ENCODE data around the gene MTMR10. TPM values are rescaled to one million over a fixed set of nuclear protein-coding genes. Genes with fewer than 3 reads are reported as not detected.

Gene MTMR10
- polyA plus RNA-seq, 2 of the 4 experiments (the other 2 are of a cell fraction) = 11.9 to 23.1 TPM

- no peak for TF ChIP-seq EHMT2 (IDR thresholded peaks at IDR 0.05; ENCODE audit: low read depth)
- no peak for TF ChIP-seq SMC3 (IDR thresholded peaks at IDR 0.05)
- no peak for TF ChIP-seq E2F6 (IDR thresholded peaks at IDR 0.05; ENCODE audit: borderline replicate concordance, low read depth)
- TF ChIP-seq ZC3H11A (IDR thresholded peaks at IDR 0.05) = no peak
- TF ChIP-seq ZSCAN20 (CRISPR knock-in tag; IDR thresholded peaks at IDR 0.05) = no peak
- TF ChIP-seq FOSL2 (IDR thresholded peaks at IDR 0.05) = no peak
- TF ChIP-seq FOSL2 (CRISPR knock-in tag; IDR thresholded peaks at IDR 0.05) = peak; percentile 19; the same call in 1 of the 2 replicates
- TF ChIP-seq NPAS2 (CRISPR knock-in tag; IDR thresholded peaks at IDR 0.05; ENCODE audit: borderline replicate concordance) = 0 out of 2 replicates have a peak, but pooled peaks have one; percentile 25
- no peak for TF ChIP-seq MYC (IDR thresholded peaks at IDR 0.05; ENCODE audit: borderline replicate concordance, low read length)
- no peak for TF ChIP-seq TFCP2L1 (CRISPR knock-in tag; IDR thresholded peaks at IDR 0.05)
- TF ChIP-seq KDM5A (IDR thresholded peaks at IDR 0.05) = no peak
- no peak for TF ChIP-seq JUNB (IDR thresholded peaks at IDR 0.05)
- TF ChIP-seq PBX3 (IDR thresholded peaks at IDR 0.05) = no peak
- TF ChIP-seq ELK1 (IDR thresholded peaks at IDR 0.05; ENCODE audit: low read depth, low read length) = no peak
- no peak for TF ChIP-seq CEBPB (IDR thresholded peaks at IDR 0.05)
- TF ChIP-seq JUN (IDR thresholded peaks at IDR 0.05) = peak; percentile 92 to 98
- no peak for TF ChIP-seq EHF (CRISPR knock-in tag; IDR thresholded peaks at IDR 0.05)
- TF ChIP-seq ZNF302 (CRISPR knock-in tag; IDR thresholded peaks at IDR 0.05) = no peak
- TF ChIP-seq FOXS1 (CRISPR knock-in tag; IDR thresholded peaks at IDR 0.05) = no peak
- 0 out of 2 replicates have a peak, but pooled peaks have one; percentile 31 for TF ChIP-seq TP53 (CRISPR knock-in tag; IDR thresholded peaks at IDR 0.05)
- TF ChIP-seq USF2 (IDR thresholded peaks at IDR 0.05) = no peak
- TF ChIP-seq HES2 (IDR thresholded peaks at IDR 0.05) = no peak
- TF ChIP-seq CHD2 (IDR thresholded peaks at IDR 0.05; ENCODE audit: low read length, partially characterized antibody) = no peak
- TF ChIP-seq RCOR1 (IDR thresholded peaks at IDR 0.05; ENCODE audit: low read depth, low read length) = no peak
- no peak for TF ChIP-seq ATOH8 (CRISPR knock-in tag; IDR thresholded peaks at IDR 0.05; ENCODE audit: low read depth)
- TF ChIP-seq HDAC2 (IDR thresholded peaks at IDR 0.05) = 0 out of 2 replicates have a peak, but pooled peaks have one; percentile 28
- no peak for TF ChIP-seq MAFK (IDR thresholded peaks at IDR 0.05; ENCODE audit: partially characterized antibody)
- no peak for TF ChIP-seq FOSB (CRISPR knock-in tag; IDR thresholded peaks at IDR 0.05)
- no peak for TF ChIP-seq HEYL (CRISPR knock-in tag; IDR thresholded peaks at IDR 0.05)
- no peak for TF ChIP-seq GATA3 (IDR thresholded peaks at IDR 0.05; ENCODE audit: borderline replicate concordance)
- TF ChIP-seq SREBF2 (IDR thresholded peaks at IDR 0.05) = no peak
- no peak for TF ChIP-seq CHD4 (IDR thresholded peaks at IDR 0.05; ENCODE audit: borderline replicate concordance)
Measured at GRCh38 chr15:30991255-30992235, at the start of gene MTMR10 (continued).

All from A549 (cell line).